Mucosa of stomach (tissue), 1 donor: ENCODE data around the gene GAL3ST1.
"Not testable (repeated sequence)": the region's sequence is repeated elsewhere in the genome, so short reads cannot be mapped to it uniquely, and the experiment has no call there.

Source experiments
- H3K27me3 ChIP-seq: one replicate; pipeline ENCODE4 v1.7.0; 2013; ENCODE audit warnings: mild to moderate bottlenecking, low read length; ENCODE audit not compliant: control insufficient read depth, insufficient read depth
- H3K36me3 ChIP-seq: one replicate; pipeline ENCODE4 v1.7.0; 2013; ENCODE audit warnings: low read length; ENCODE audit not compliant: control insufficient read depth, insufficient read depth
- H3K4me1 ChIP-seq: one replicate; pipeline ENCODE4 v1.7.0; 2013; ENCODE audit warnings: mild to moderate bottlenecking, low read length; ENCODE audit not compliant: control insufficient read depth, insufficient read depth
- H3K4me3 ChIP-seq: one replicate; pipeline ENCODE4 v1.7.0; 2013; ENCODE audit warnings: low read length
- H3K9ac ChIP-seq: one replicate; pipeline ENCODE4 v1.7.0; 2013; ENCODE audit warnings: mild to moderate bottlenecking, low read length, moderate library complexity
- H3K9me3 ChIP-seq: one replicate; pipeline ENCODE4 v1.7.0; 2013; ENCODE audit warnings: mild to moderate bottlenecking, low read length, moderate library complexity; ENCODE audit not compliant: control insufficient read depth
- donor health status: Pancreatic carcinoma.

GAL3ST1 gene

GRCh38 chr22:30572840-30573593 lies 1.4 kb downstream of the GAL3ST1 start:
- H3K4me3 ChIP-seq: peak overlapping the region; percentile 68
- H3K27me3 ChIP-seq: no peaks in the 10 kb centered on the region
- no peaks in the 10 kb centered on the region for H3K9me3 ChIP-seq
- peak overlapping the region; percentile 44 for H3K9ac ChIP-seq
- no peaks in the 10 kb centered on the region for H3K36me3 ChIP-seq
- peaks cover 40% of the 10 kb centered on the region for H3K4me1 ChIP-seq

GRCh38 chr22:30572210-30572609 lies 2.3 kb downstream of the GAL3ST1 start:
- Histone ChIP-seq H3K27me3 (no peaks in the 10 kb centered on the region), H3K9me3 (no peaks in the 10 kb centered on the region), H3K4me3 (no peak overlapping the region), H3K9ac (peak overlapping the region; percentile 12), H3K36me3 (no peaks in the 10 kb centered on the region), H3K4me1 (peaks cover 40% of the 10 kb centered on the region)

GRCh38 chr22:30569674-30570202 lies 4.7 kb downstream of the GAL3ST1 start:
- Histone ChIP-seq H3K9ac (no peak overlapping the region), H3K27me3 (no peaks in the 10 kb centered on the region), H3K4me1 (peaks cover 25% of the 10 kb centered on the region), H3K9me3 (no peaks in the 10 kb centered on the region), H3K4me3 (no peak overlapping the region), H3K36me3 (no peaks in the 10 kb centered on the region)

GRCh38 chr22:30568137-30568805 lies 6.2 kb downstream of the GAL3ST1 start:
- peaks cover 17% of the 10 kb centered on the region for H3K4me1 ChIP-seq
- no peak overlapping the region for H3K4me3 ChIP-seq
- no peaks in the 10 kb centered on the region for H3K36me3 ChIP-seq
- H3K9me3 ChIP-seq: no peaks in the 10 kb centered on the region
- no peak overlapping the region for H3K9ac ChIP-seq
- no peaks in the 10 kb centered on the region for H3K27me3 ChIP-seq

DNA sequence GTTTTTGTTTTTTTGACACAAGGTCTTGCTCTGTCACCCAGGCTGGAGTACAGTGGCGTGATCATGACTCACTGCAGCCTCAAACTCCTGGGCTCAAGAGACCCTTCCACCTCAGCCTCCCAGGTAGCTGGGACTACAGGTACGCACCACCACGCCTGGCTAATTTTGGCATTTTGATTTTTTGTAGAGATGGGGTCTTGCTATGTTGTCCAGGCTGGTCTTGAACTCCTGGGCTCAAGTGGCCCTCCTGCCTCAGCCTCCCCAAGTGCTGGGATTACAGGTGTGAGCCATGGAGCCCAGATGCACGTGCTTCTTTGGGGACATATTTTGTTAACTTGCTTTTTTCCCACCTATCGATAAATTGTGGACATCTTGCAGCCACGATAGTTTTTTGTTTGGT lies 7.2 kb downstream of the GAL3ST1 start:
- not testable (repeated sequence) for H3K27me3 ChIP-seq, H3K9me3 ChIP-seq, H3K4me1 ChIP-seq, H3K4me3 ChIP-seq, H3K9ac ChIP-seq, H3K36me3 ChIP-seq

DNA sequence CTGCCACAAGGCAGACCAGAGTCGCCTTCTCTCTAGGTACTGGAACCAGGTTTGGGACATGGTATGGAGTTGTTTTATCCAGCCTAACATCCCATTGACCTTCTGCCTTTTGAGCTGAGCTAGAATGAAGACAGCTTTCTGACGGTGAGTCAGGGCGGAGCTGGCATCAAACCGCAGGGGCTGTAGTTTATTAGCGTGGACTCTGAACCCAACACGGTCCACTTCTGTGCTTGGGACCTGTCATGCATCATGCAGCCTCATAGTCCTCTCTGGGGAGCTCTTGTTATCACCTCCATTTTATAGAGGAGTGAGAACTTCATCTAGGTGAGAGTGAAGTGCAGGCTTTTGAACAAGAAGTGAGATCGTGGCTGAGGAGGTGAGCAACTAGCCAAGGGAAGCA lies 8.3 kb downstream of the GAL3ST1 start:
- H3K4me3 ChIP-seq: no peak overlapping the region
- peaks cover 3% of the 10 kb centered on the region for H3K4me1 ChIP-seq
- H3K27me3 ChIP-seq: no peaks in the 10 kb centered on the region
- H3K36me3 ChIP-seq: no peaks in the 10 kb centered on the region
- H3K9ac ChIP-seq: no peak overlapping the region
- H3K9me3 ChIP-seq: no peaks in the 10 kb centered on the region

GRCh38 chr22:30565341-30565740 lies 9.1 kb downstream of the GAL3ST1 start:
- H3K4me3 ChIP-seq: no peak overlapping the region
- peaks cover 3% of the 10 kb centered on the region for H3K4me1 ChIP-seq
- no peak overlapping the region for H3K9ac ChIP-seq
- H3K9me3 ChIP-seq: no peaks in the 10 kb centered on the region
- no peaks in the 10 kb centered on the region for H3K27me3 ChIP-seq
- no peaks in the 10 kb centered on the region for H3K36me3 ChIP-seq

- H3K9me3 ChIP-seq: no peaks in the 10 kb centered on the region
- H3K9ac ChIP-seq: no peak overlapping the region
- H3K4me1 ChIP-seq: peaks cover 3% of the 10 kb centered on the region
- no peak overlapping the region for H3K4me3 ChIP-seq
- no peaks in the 10 kb centered on the region for H3K27me3 ChIP-seq
- no peaks in the 10 kb centered on the region for H3K36me3 ChIP-seq
Measured at GRCh38 chr22:30564761-30565119, 9.7 kb downstream of the GAL3ST1 start.

DNA sequence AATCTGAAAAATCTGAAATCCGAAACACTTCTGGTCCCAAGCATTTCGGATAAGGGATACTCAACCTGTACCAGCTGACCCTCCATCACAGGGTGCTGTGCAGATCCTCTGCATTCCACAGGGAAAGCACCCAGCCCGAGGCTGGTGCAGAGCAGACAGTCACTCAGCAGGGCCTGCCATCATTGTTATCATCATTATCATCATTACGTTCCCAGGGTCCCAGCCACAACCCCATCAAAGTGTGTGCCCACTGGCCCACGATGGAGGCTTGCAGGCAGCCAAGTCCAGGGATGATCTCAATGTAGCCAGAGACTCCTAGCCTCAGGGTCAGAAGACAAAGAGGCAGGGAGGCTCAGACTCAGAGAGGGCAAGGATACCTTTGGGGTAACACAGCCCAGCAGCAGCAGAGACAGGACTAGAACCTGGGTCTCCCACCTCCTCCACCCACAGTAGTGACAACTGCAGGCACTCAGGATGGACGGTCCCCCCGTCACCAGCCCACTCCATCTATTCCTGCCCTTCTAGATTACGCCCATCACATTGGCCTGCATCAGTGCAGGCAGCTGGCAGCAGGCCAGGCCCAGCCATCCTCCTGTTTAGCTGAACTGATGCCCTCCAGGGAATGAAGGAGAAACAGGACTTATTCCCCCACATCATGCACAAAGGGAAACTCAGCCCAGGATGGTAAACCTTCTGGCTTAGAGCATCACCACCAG lies 10.3 kb downstream of the GAL3ST1 start:
- Histone ChIP-seq H3K27me3 (no peaks in the 10 kb centered on the region), H3K36me3 (no peaks in the 10 kb centered on the region), H3K9ac (no peak overlapping the region), H3K9me3 (no peaks in the 10 kb centered on the region), H3K4me1 (peaks cover 3% of the 10 kb centered on the region), H3K4me3 (no peak overlapping the region)

DNA sequence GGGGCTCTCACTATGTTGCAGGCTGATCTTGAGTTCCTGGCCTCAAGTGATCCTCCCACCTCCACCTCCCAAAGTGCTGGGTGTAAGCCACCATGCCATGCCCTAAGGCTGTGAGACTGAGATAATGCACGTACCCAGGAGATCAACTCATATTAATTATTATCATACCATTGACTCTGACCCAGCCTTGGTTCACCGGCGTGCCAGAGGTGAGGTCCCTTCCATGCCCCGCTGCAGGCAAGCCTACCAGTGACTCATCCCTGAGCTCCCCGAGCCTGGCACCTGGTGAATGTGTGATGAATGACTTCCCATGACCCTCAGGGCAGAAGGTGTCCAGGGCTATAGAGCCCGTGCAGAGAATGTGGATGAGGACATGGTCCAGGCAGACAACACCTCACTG lies 12.1 kb downstream of the GAL3ST1 start:
- Histone ChIP-seq H3K4me1 (peaks cover 3% of the 10 kb centered on the region), H3K9me3 (no peaks in the 10 kb centered on the region), H3K36me3 (no peaks in the 10 kb centered on the region), H3K4me3 (no peak overlapping the region), H3K27me3 (no peaks in the 10 kb centered on the region), H3K9ac (no peak overlapping the region)

GRCh38 chr22:30561402-30562189 lies 12.9 kb downstream of the GAL3ST1 start:
- Histone ChIP-seq H3K4me1 (peaks cover 3% of the 10 kb centered on the region), H3K36me3 (no peaks in the 10 kb centered on the region), H3K9ac (no peak overlapping the region), H3K27me3 (no peaks in the 10 kb centered on the region), H3K9me3 (no peaks in the 10 kb centered on the region), H3K4me3 (no peak overlapping the region)
